Natural killer cell treated with Interleukin-12 subunit alpha and Interleukin-12 subunit beta and Interleukin-15 and Interleukin-18, amount 100 ng/mL, for 72 hours (primary cell): ENCODE results near the gene NME5. TPM values are rescaled to one million over a fixed set of nuclear protein-coding genes. Genes with fewer than 3 reads are reported as not detected.

Experiments
- ATAC-seq, 2 donors: fragments of 150-1000 bp; cut with Tn5 transposase in 1 of 2; sonication (Bioruptor Pico), chemical (Tn5 transposase) in 1 of 2; 2 replicates each; pipeline ENCODE4 v1.10.0; 2021
- DNase-seq: peaks from one replicate; pipeline ENCODE4 v3.0.0; 2022; ENCODE audit warnings: low spot score
- H3K27ac Mint-ChIP-seq, 2 donors: 1 replicate in 1 of 2; 2 replicates in 1 of 2; pipeline ENCODE4 v1.8.0; 2022; ENCODE audit warnings: mixed read lengths in 2 of 2, mild to moderate bottlenecking in 1 of 2, moderate library complexity in 1 of 2
- H3K27me3 Mint-ChIP-seq, 2 donors: 1 replicate in 1 of 2; 2 replicates in 1 of 2; pipeline ENCODE4 v1.8.0; 2022; ENCODE audit warnings: mixed read lengths in 2 of 2
- H3K36me3 Mint-ChIP-seq: one replicate; pipeline ENCODE4 v1.8.0; 2022; ENCODE audit warnings: mixed read lengths
- H3K4me1 Mint-ChIP-seq, 2 donors: 1 replicate in 1 of 2; 2 replicates in 1 of 2; pipeline ENCODE4 v1.8.0; 2022; ENCODE audit warnings: low read depth in 2 of 2, mixed read lengths in 2 of 2, mild to moderate bottlenecking in 1 of 2
- H3K4me3 Mint-ChIP-seq: one replicate; pipeline ENCODE4 v1.8.0; 2022; ENCODE audit warnings: mixed read lengths
- H3K9me3 Mint-ChIP-seq: 2 replicates; pipeline ENCODE4 v1.8.0; 2022; ENCODE audit warnings: mixed read lengths
- total RNA-seq, 2 donors: library from RNA; stranded (reverse); gene quantifications; one replicate each; pipeline ENCODE4 v1.2.3, GENCODE V29; 2022

The NME5 gene, protein sequence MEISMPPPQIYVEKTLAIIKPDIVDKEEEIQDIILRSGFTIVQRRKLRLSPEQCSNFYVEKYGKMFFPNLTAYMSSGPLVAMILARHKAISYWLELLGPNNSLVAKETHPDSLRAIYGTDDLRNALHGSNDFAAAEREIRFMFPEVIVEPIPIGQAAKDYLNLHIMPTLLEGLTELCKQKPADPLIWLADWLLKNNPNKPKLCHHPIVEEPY
- not detected for total RNA-seq

DNA sequence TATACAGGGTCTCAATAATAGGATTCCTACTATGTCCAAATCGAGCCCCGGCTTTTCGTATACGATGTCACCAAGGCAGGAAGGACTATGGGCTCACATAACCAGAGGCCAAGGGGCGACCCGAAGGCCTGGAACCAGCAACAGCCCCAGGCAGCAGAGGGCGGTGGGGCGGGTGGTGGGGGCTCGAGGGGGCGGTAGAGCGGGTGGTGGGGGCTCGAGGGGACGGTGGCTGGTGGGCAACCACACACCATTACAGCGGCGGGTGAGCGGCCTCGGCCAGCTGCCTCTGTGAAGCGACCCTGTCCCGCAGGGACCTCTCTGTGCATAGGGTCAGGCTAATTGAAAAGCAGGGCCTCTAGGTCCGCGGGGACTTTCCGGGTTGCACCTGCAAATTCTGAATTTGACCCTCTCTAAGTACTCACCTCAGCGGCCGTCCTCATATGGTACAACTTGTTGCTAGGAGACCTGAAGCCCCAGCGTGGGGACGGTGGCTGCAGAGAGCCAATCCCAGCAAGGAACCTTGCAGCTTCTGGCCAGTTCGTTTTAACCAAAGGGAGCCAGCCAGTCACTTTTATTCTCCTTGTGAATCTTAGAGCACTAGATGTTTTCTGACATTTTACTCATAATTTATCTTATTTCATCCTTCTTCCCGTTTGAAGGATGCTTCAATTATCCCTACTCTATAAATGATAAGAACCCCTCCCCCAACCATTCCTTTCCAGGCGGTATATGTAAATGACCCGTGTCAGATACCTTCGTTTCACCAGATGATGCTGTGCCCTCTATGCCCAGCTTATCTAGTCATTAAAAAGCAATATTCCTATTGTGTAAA is at the start of gene NME5:
NME5 (minus strand) TSS at position 480 of the 832 bp plus-strand sequence. CDS start 648 bp downstream, outside the sequence.
- Mint-ChIP-seq H3K4me3 (no peak within 1 kb of the TSS), H3K4me1 (no peaks in the 10 kb centered on the region), H3K27ac (no peak within 1 kb of the TSS), H3K27me3 (peaks cover 12 to 36% of the 10 kb centered on the region in 2 donors), H3K36me3 (no peaks in the 10 kb centered on the region), H3K9me3 (no peaks in the 10 kb centered on the region)
- ATAC-seq (no peak), DNase-seq (no peak)

DNA sequence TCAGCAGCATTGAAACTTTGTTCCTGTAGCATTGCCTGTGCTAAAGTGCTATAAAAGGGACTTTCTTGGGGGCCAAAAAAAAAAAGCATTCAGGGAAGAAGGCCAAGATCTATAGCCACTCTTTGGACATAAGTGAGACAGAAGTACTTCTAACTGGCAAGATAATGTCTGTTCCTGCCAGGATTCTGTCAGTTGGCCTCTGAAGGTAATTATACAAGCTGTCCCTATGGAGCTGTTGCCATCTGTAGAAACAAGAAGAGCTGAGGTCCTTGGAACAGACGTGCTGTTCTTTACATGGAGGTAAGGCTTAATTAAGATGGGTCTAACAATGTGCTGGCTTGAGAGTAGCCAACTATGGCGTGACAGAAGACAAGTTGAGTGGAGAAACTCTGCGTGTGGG is 49.4 kb upstream of the NME5 start:
- no peak for ATAC-seq
- Mint-ChIP-seq H3K27ac (no peak overlapping the region), H3K27me3 (no peaks in the 10 kb centered on the region), H3K9me3 (no peaks in the 10 kb centered on the region), H3K4me1 (peaks cover 7 to 8% of the 10 kb centered on the region in 2 donors), H3K36me3 (peaks cover 29% of the 10 kb centered on the region), H3K4me3 (no peak overlapping the region)
- DNase-seq = no peak

DNA sequence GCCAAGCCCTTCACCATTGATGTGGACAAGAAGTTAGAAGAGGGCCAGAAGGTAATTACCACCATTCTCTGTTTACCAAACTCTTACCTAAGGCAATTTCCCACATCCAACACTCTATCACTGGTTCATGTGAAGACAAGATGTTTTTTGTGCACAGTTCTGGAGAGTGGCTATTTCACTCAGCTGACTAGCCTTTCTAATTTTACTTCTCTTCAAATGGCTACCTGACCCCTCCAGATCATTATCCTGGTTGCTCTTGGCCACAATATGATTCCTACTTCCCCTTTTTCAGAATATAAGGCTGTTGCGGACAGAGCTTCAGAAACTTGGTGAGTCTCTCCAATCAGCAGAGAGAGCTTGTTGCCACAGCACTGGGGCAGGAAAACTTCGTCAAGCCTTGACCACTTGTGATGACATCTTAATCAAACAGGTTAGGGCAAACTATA is 46.8 kb upstream of the NME5 start:
- peak in 1 of 2 donors; percentile 53 for ATAC-seq
- H3K4me3 Mint-ChIP-seq = no peak overlapping the region
- no peaks in the 10 kb centered on the region for H3K27me3 Mint-ChIP-seq
- no peaks in the 10 kb centered on the region for H3K9me3 Mint-ChIP-seq
- H3K27ac Mint-ChIP-seq = peak overlapping the region in 1 of 2 donors; percentile 11
- no peak for DNase-seq
- peaks cover 7 to 8% of the 10 kb centered on the region in 2 donors for H3K4me1 Mint-ChIP-seq
- peaks cover 24% of the 10 kb centered on the region for H3K36me3 Mint-ChIP-seq

DNA sequence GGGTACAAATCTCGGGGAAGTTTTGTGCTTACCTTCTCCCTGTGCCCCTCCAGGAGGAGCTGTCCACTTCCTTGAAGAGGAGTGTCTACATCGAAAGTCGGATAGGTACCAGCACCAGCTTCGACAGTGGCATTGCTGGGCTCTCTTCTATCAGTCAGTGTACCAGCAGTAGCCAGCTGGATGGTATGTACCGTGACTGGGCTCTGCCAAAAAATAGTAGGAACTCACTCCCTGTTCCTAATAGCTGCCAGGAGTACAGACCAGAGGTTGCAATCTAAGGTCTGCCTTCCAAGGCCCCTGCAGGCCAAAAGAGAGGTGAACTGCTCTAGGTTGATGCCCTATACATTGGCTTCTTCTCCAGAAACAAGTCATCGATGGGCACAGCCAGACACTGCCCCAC is 43.6 kb upstream of the NME5 start:
- DNase-seq = no peak
- no peak overlapping the region for H3K4me3 Mint-ChIP-seq
- no peak overlapping the region for H3K27ac Mint-ChIP-seq

DNA sequence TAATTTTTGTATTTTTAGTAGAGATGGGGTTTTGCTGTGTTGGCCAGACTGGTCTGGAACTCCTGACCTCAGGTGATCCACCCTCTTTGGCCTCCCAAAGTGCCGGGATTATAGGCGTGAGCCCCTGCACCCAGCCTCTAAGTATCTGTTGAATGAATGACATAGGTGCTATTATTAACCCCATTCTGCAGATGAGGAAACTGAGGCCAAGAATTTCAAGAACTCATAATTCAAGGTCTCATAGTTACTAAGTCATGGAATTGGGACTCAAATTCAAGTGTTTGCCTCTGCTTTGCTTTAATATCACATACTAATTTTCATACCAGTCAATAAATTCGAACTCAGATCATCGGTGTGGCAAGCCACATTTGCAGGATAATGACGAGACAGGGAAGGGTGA is 41.6 kb upstream of the NME5 start:
- no peak for DNase-seq

More for the DNA sequence above, 43.6 kb upstream of the NME5 start:
- Mint-ChIP-seq H3K9me3 (no peaks in the 10 kb centered on the region), H3K27me3 (no peaks in the 10 kb centered on the region), H3K36me3 (peaks cover 16% of the 10 kb centered on the region), H3K4me1 (peaks cover 8 to 21% of the 10 kb centered on the region in 2 donors)
- no peak for ATAC-seq

DNA sequence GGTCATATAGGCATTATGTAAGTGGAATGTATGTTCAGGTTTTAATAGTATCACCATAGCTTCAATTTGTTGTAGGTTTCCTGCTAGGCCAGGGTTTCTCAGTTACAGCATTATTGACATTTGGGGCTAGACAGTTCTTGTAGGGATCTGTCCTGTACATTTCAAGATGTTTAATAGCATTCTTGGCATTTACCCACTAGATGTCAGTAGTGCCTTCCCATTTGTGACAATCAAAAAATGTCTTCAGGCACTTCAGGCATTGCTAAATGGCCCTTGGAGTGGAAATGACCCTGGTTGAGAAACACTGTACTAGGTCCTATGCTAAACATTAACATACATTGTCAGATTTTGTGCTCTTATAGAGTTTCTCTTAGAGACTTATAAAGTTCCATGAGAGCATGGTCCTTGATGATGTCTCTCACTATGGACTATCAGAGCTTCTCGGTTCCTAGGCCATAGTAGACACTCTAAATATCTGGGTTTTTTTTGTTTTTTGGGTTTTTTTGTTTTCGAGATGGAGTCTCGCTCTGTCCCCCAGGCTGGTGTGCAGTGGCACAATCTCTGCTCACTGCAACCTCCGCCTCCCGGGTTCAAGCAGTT is 41.1 kb upstream of the NME5 start:
- Mint-ChIP-seq H3K27ac (no peak overlapping the region), H3K9me3 (no peaks in the 10 kb centered on the region), H3K4me1 (peaks cover 2 to 19% of the 10 kb centered on the region in 2 donors), H3K27me3 (no peaks in the 10 kb centered on the region), H3K36me3 (peaks cover 10% of the 10 kb centered on the region), H3K4me3 (peak overlapping the region; percentile 17)
- DNase-seq = no peak
- ATAC-seq = no peak

More for the DNA sequence above, 41.6 kb upstream of the NME5 start:
- H3K36me3 Mint-ChIP-seq = peaks cover 10% of the 10 kb centered on the region
- H3K4me3 Mint-ChIP-seq = peak overlapping the region; percentile 17
- no peak for ATAC-seq
- no peaks in the 10 kb centered on the region for H3K9me3 Mint-ChIP-seq
- H3K27ac Mint-ChIP-seq = no peak overlapping the region
- no peaks in the 10 kb centered on the region for H3K27me3 Mint-ChIP-seq
- H3K4me1 Mint-ChIP-seq = peaks cover 5 to 21% of the 10 kb centered on the region in 2 donors

DNA sequence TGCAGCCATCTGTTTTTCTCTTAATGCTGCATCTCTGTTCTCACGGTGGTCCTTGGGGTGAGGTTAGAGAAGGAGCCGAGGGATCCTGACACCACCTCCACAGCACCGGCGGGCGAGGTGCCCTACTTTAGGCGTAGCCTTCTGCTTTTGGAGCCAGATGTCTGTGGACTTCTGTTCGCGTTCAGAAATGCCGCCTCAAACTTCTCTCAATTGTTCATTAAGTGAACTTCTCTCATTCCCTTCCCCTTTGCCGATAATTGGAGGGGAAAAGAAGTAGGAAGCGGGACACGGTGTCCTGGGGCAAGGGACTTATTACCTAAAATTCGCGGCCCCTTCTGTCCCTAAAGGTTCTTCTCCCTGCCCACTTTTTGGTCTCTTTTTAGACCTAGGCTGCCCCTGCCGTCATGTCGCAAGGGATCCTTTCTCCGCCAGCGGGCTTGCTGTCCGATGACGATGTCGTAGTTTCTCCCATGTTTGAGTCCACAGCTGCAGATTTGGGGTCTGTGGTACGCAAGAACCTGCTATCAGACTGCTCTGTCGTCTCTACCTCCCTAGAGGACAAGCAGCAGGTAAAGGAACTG is 40.1 kb upstream of the NME5 start:
- no peak for DNase-seq
- H3K27ac Mint-ChIP-seq = no peak overlapping the region
- peaks cover 4% of the 10 kb centered on the region for H3K36me3 Mint-ChIP-seq
- no peaks in the 10 kb centered on the region for H3K9me3 Mint-ChIP-seq
- no peak overlapping the region for H3K4me3 Mint-ChIP-seq
- peaks cover 0 to 15% of the 10 kb centered on the region in 2 donors for H3K4me1 Mint-ChIP-seq
- no peak for ATAC-seq
- H3K27me3 Mint-ChIP-seq = no peaks in the 10 kb centered on the region

DNA sequence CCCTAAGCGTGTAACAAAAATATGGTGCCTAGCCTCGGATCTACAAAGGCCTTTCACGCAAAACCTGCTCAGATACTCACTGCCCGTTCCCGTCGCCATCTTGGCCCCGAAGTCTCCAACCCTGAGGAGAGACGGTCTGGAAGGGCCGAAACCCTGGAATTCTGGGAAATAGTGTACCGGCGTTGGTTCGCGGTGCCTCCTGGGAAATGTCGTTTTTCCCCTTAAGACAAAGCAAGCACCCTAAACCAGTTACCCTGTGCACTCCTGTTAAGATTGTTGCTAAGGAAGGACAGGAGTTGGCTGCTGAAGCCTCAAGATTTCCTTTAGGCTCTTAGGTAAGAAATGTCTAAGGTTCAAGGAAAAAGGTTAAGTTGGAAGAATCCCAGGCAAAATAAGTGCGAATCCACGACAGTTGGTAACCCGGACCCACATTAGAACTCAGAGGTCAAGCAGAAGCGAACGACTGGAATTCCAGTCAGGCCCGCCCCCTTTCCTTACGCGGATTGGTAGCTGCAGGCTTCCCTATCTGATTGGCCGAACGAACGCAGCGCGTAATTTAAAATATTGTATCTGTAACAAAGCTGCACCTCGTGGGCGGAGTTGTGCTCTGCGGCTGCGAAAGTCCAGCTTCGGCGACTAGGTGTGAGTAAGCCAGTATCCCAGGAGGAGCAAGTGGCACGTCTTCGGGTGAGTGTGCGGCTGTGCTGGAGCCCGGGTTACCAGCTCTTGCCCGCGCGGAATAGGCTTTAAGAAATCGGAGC is 39.5 kb upstream of the NME5 start, which contains the start of the genes BRD8 and KIF20A:
BRD8 (minus strand) TSS at position 115 of the 761 bp plus-strand sequence; CDS start at position 99, 16 bp downstream.
KIF20A (plus strand) TSS at position 597 of the 761 bp plus-strand sequence. CDS start 569 bp downstream, outside the sequence.
- no peak within 1 kb of the TSS for H3K4me3 Mint-ChIP-seq
- peaks cover 0 to 15% of the 10 kb centered on the region in 2 donors for H3K4me1 Mint-ChIP-seq
- H3K9me3 Mint-ChIP-seq = no peaks in the 10 kb centered on the region
- no peaks in the 10 kb centered on the region for H3K27me3 Mint-ChIP-seq
- no peak within 1 kb of the TSS for H3K27ac Mint-ChIP-seq
- ATAC-seq (peak; percentile 93 to 96), DNase-seq (peak; percentile 93)
- peaks cover 4% of the 10 kb centered on the region for H3K36me3 Mint-ChIP-seq

DNA sequence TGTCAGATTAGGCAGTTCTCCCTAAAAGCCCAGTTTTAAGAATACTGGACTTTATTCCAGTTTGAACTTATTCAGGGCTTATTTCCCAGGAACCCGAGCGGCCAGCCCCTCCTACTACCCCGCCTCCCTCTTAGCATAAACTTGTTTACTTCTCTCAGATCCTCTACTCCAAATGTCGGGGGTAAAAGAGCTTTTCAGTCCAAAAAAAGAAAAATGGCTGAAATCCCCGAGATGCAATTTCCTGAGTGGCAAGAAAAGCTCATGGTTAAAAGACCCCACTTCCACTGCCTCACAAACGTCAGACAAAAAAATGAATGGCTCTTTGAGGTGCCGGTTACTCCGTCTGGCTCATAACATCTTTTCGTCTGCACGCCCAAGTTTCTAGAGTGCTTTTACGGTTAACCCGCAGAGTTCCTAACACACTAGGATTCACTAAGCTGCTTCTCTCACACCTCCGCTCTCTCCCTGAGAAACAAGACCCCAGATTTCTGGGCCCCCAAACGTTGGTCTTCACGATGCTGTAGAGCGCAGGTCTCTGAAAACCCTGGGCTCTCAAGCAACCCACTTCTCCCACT is 38.8 kb upstream of the NME5 start:
- H3K27me3 Mint-ChIP-seq = no peaks in the 10 kb centered on the region
- ATAC-seq (no peak), DNase-seq (no peak)
- no peak overlapping the region for H3K4me3 Mint-ChIP-seq
- peaks cover 0 to 15% of the 10 kb centered on the region in 2 donors for H3K4me1 Mint-ChIP-seq
- H3K36me3 Mint-ChIP-seq = peaks cover 4% of the 10 kb centered on the region
- no peaks in the 10 kb centered on the region for H3K9me3 Mint-ChIP-seq
- no peak overlapping the region for H3K27ac Mint-ChIP-seq

DNA sequence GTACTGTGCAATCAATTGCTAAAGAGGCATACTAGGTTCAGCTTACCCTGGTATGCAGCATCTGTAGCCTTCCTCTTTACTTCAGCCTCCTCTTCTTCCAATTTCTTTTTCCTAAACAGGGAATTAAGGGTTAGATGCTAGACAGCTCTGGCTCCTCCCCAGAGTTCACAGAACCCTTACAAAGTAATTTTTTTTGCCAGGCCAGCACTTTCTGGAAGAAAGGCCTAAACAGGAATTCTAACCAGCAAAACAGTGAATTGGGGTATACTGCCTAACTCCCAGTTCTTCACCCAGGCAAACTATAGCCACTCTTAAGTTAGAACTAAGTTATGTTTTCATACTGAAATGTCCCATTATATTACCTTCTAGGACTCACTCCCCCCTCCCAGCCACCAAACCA is 31.1 kb upstream of the NME5 start:
- peaks cover 40% of the 10 kb centered on the region for H3K36me3 Mint-ChIP-seq

DNA sequence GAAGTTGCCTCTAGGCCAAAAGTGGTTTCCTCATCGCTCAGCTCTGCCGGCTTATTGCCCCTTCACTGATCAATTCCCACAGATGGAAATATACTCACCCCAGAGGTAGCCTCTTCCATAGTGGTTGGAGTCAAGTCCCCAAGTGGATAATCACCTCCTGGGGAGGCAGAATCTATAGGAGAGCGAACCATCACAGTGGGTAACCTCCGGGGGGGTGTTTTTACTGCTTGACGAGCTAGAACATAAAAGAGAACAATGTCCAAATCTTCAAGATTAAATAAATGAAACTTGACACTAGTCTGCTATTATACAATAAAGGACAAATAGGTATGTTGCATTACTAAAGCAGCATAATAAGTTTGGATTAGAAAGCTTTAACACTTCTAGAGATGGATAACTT is 29.9 kb upstream of the NME5 start:
- DNase-seq (no peak), ATAC-seq (no peak)
- H3K27me3 Mint-ChIP-seq = no peaks in the 10 kb centered on the region
- H3K36me3 Mint-ChIP-seq = peaks cover 51% of the 10 kb centered on the region
- H3K27ac Mint-ChIP-seq = no peak overlapping the region
- H3K4me1 Mint-ChIP-seq = peaks cover 0 to 3% of the 10 kb centered on the region in 2 donors
- no peak overlapping the region for H3K4me3 Mint-ChIP-seq
- H3K9me3 Mint-ChIP-seq = no peaks in the 10 kb centered on the region

More for the DNA sequence above, 31.1 kb upstream of the NME5 start:
- H3K9me3 Mint-ChIP-seq = no peaks in the 10 kb centered on the region
- H3K27ac Mint-ChIP-seq = no peak overlapping the region
- H3K4me1 Mint-ChIP-seq = peaks cover 0 to 3% of the 10 kb centered on the region in 2 donors
- H3K4me3 Mint-ChIP-seq = no peak overlapping the region
- DNase-seq = no peak
- H3K27me3 Mint-ChIP-seq = no peaks in the 10 kb centered on the region
- ATAC-seq = no peak

DNA sequence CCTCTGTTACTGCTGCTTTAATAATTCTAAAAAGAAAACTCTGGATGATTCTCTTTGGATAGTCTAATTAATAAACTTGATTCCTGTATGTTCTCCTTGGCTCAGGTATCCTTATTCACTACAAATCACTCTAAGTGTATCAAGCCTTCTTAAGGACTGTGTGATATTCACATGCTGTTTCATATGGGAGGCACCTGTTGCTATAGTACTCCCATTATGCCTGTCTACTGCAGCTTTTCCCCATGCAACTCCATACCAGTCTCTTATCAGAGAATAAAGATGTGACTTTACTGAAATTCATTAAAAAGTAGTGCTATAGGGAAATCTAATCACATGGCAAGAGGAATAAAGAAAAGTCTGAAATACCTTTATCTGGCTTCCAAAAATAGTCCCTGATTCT is 24.5 kb upstream of the NME5 start:
- ATAC-seq (no peak), DNase-seq (no peak)
- H3K27ac Mint-ChIP-seq = no peak overlapping the region
- H3K36me3 Mint-ChIP-seq = peaks cover 66% of the 10 kb centered on the region
- no peak overlapping the region for H3K4me3 Mint-ChIP-seq
- H3K4me1 Mint-ChIP-seq = no peaks in the 10 kb centered on the region
- H3K27me3 Mint-ChIP-seq = no peaks in the 10 kb centered on the region
- no peaks in the 10 kb centered on the region for H3K9me3 Mint-ChIP-seq

DNA sequence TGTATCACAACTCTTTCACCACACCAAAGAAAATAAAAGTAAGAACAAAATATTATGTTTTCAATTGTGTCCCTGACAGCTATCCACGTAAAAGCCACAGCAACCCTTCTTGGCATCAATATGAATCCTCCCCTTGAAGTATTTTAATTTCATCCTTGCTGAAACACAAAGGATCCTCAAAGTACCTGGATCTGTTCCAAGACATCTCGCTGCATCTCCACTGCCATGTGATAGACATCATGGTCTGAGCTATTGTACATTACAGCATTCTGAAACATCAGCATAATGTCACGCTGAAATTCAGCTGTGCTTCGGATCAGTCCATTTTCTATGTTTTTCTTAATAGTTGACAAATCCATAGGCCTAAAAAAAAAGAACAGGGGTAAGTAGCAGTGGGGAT is 21.5 kb upstream of the NME5 start:
- Mint-ChIP-seq H3K36me3 (peaks cover 54% of the 10 kb centered on the region), H3K27ac (no peak overlapping the region), H3K9me3 (no peaks in the 10 kb centered on the region), H3K27me3 (no peaks in the 10 kb centered on the region), H3K4me3 (no peak overlapping the region), H3K4me1 (no peaks in the 10 kb centered on the region)
- no peak for DNase-seq
- ATAC-seq = no peak
